ENCODE measurements around the gene ANKRD17. TPM values are rescaled to one million over a fixed set of nuclear protein-coding genes. Genes with fewer than 3 reads are reported as not detected.

Gene ANKRD17
- total and polyA plus RNA-seq, 2 donors (not counting 3 experiments of a cell fraction or from before 2014, with no cell fraction given) = 33.3 to 64.4 TPM

- H3K27ac ChIP-seq (ENCODE audit: insufficient read depth, low read depth, low read length) = no peak overlapping the region
- H3K4me1 ChIP-seq (ENCODE audit: control insufficient read depth, extremely low read depth, insufficient read depth, low read length) = peaks cover 5% of the 10 kb centered on the region
- DNase-seq (ENCODE audit: low read depth, low spot score) (no peak), FAIRE-seq (no peak)
- H3K9me1 ChIP-seq (replicated peaks; ENCODE audit: control insufficient read depth, extremely low read depth, insufficient read depth, low read length) = no peaks in the 10 kb centered on the region
- no TSS peak for BruUV-seq (replicated peaks)
- CTCF ChIA-PET = no interaction called here
- peaks cover 9 to 13% of the 10 kb centered on the region in 2 experiments for H3K36me3 ChIP-seq (ENCODE audit: control insufficient read depth in 2 of 2, extremely low read depth in 1 of 2, insufficient read depth in 2 of 2, low read length in 2 of 2)
- no peaks in the 10 kb centered on the region for H3K79me2 ChIP-seq (ENCODE audit: control insufficient read depth, insufficient read depth, low read length)
- no peak overlapping the region for H2AFZ ChIP-seq (ENCODE audit: low read depth, low read length)
- H4K20me1 ChIP-seq (replicated peaks; ENCODE audit: control insufficient read depth, extremely low read depth, insufficient read depth, low read length) = no peaks in the 10 kb centered on the region
- no peaks in the 10 kb centered on the region for H3K27me3 ChIP-seq (ENCODE audit: control insufficient read depth in 2 of 2, insufficient read depth in 2 of 2, low read length in 2 of 2)
- no peak overlapping the region for H3K4me3 ChIP-seq (replicated peaks in 1 of 3; ENCODE audit: insufficient read depth in 1 of 3, low read depth in 1 of 3, low read length in 3 of 3)
- no peaks in the 10 kb centered on the region for H3K9me3 ChIP-seq (replicated peaks; ENCODE audit: control insufficient read depth, insufficient read depth, low read length)
- POLR2A ChIA-PET = no interaction called here
- intact Hi-C loops (cut with micrococcal nuclease) = no loop called here
- TF ChIP-seq EZH2 (IDR thresholded peaks at IDR 0.05; ENCODE audit: borderline replicate concordance, low read depth, low read length, severe bottlenecking) (no peak), CTCF (IDR thresholded peaks at IDR 0.05; ENCODE audit: extremely low read depth in 1 of 2, insufficient read depth in 1 of 2, low read depth in 1 of 2, low read length in 2 of 2) (no peak), POLR2A (IDR thresholded peaks at IDR 0.05; ENCODE audit: low read depth, low read length) (no peak), FOS (IDR thresholded peaks at IDR 0.05; ENCODE audit: borderline replicate concordance, insufficient read depth, low read length) (no peak)
- H3K4me2 ChIP-seq (ENCODE audit: insufficient read depth, low read length) = no peak overlapping the region
- dilution Hi-C loops (cut with MboI; ENCODE audit: extremely low pct_ligation_motif_present, low sequenced_read_pairs) = no loop called here
- no peak overlapping the region for H3K9ac ChIP-seq (replicated peaks; ENCODE audit: extremely low read depth, insufficient read depth, low read length)
Measured at GRCh38 chr4:73055241-73055897, 203.2 kb downstream of the ANKRD17 start.

GRCh38 chr4:73053974-73054480 lies 204.6 kb downstream of the ANKRD17 start:
- DNase-seq (ENCODE audit: low read depth, low spot score) = peak; percentile 11
- no TSS peak for BruUV-seq (replicated peaks)
- dilution Hi-C loops (cut with MboI; ENCODE audit: extremely low pct_ligation_motif_present, low sequenced_read_pairs) (no loop called here), intact Hi-C loops (cut with micrococcal nuclease) (no loop called here)
- Histone ChIP-seq H3K27ac (ENCODE audit: insufficient read depth, low read depth, low read length) (no peak overlapping the region), H3K9me3 (replicated peaks; ENCODE audit: control insufficient read depth, insufficient read depth, low read length) (no peaks in the 10 kb centered on the region), H2AFZ (ENCODE audit: low read depth, low read length) (no peak overlapping the region), H3K27me3 (ENCODE audit: control insufficient read depth in 2 of 2, insufficient read depth in 2 of 2, low read length in 2 of 2) (no peaks in the 10 kb centered on the region), H3K4me2 (ENCODE audit: insufficient read depth, low read length) (no peak overlapping the region), H3K36me3 (ENCODE audit: control insufficient read depth in 2 of 2, extremely low read depth in 1 of 2, insufficient read depth in 2 of 2, low read length in 2 of 2) (peaks cover 4% of the 10 kb centered on the region in 2 experiments), H3K4me3 (replicated peaks in 1 of 3; ENCODE audit: insufficient read depth in 1 of 3, low read depth in 1 of 3, low read length in 3 of 3) (no peak overlapping the region), H3K4me1 (ENCODE audit: control insufficient read depth, extremely low read depth, insufficient read depth, low read length) (peaks cover 5% of the 10 kb centered on the region), H4K20me1 (replicated peaks; ENCODE audit: control insufficient read depth, extremely low read depth, insufficient read depth, low read length) (no peaks in the 10 kb centered on the region), H3K9ac (replicated peaks; ENCODE audit: extremely low read depth, insufficient read depth, low read length) (no peak overlapping the region), H3K9me1 (replicated peaks; ENCODE audit: control insufficient read depth, extremely low read depth, insufficient read depth, low read length) (no peaks in the 10 kb centered on the region), H3K79me2 (ENCODE audit: control insufficient read depth, insufficient read depth, low read length) (no peaks in the 10 kb centered on the region)
- TF ChIP-seq GATA2 (IDR thresholded peaks at IDR 0.05; ENCODE audit: insufficient read depth, insufficient read length, low read depth, low read length) (no peak), JUN (IDR thresholded peaks at IDR 0.05; ENCODE audit: borderline replicate concordance, insufficient read depth, insufficient read length, low read depth) (no peak), POLR2A (IDR thresholded peaks at IDR 0.05; ENCODE audit: low read depth, low read length) (no peak)
- ChIA-PET POLR2A (no interaction called here), CTCF (no interaction called here)
- FAIRE-seq = peak; percentile 43
